Bronchus fibroblast of lung (primary cell): ENCODE results near the gene CD300H. TPM values are rescaled to one million over a fixed set of nuclear protein-coding genes. Genes with fewer than 3 reads are reported as not detected.

Experiments
- total RNA-seq: library from RNA; depleted of rRNA; stranded (reverse); fragments of >200 nt; gene quantifications from 2 replicates; pipeline ENCODE4 v1.2.3, GENCODE V29; 2015

Gene CD300H
- not detected in 2 replicates for total RNA-seq

DNA sequence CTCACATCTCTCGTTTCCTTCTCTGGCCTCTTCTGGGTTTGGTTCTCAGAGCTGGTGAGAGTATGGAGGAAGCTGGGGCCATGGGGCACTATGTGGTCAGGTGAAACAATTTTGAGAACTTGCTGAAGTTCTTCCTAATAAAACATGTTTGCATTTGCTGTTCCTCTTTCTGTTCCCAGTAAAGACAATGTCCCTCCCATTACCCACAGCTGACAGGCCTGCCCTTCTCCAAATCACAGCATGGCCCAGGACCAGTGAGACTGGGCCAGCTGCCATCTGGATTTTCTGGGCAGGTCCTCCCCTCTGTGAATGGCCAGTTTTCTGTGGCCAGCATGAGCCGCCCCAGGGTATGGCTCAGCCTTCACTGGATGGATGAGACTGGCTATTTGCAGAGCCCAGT, at the start of gene CD300H:
Gene CD300H, minus strand, starts transcription at position 113 of the 400 bp plus-strand sequence.

DNA sequence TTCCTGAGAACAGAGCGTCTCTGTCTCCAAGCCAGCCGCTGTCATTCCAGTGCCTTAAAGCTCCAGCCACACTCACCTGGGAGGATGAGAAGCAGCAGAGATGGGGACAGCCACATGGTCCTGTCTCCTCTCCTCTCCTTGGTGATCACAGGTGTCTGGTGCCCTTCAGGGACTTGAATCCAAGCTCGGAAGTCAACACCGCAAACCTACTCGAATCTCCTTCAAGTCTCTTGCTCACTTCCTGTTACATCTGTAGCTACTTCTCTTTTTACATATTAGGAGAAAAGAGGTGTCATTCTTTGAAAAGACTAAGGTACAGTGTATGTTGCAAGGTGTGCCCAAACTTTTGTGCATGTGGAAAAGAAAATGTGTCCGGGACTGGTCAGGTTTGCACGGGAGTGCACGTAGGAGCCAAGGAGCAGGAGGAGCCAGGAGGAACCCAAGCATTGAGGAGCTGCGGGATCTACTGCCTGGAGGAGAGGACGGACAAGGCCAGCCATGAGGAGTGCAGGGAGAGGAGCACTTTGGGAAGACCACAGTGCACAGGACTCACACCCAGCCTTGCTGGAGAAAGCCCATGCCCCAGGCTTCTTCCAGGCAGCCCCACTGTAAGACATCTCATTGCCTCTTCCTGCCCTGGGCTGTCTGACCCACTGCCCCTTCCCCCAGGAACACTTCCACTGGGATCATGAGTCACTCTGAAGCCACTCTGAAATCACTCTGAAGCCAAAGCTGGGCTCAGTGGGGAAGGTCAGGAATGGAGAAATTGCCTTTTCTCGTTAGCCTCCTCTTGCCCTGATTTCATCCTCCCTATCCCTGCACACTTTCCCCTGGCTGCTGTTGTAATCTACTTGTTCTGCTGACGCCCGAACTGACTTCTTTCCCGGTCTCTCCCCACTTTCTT, 25.0 kb upstream of the CD300H start, which contains the start of gene CD300LD:
Gene CD300LD, minus strand, starts transcription at position 197 of the 904 bp plus-strand sequence. Its CDS starts 81 bp downstream, at position 116.

DNA sequence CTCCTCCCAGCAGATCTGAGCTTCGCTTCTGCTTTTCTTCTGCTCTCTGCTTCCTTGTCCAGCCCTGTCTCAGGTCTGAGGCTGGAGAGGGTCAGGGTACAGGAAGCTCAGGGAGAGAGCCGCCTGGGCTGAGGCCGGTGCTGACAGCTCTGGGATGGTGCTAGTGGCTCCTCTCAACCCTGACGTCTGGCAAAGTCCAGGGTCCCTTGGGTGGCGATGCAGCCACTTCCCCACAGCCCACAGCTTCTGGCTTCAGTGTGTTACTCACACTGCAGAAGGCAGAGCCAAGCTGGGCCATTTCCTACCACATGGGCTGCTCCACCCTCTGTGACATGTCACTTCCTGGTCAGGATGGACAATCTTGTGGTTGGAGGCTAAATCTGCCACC, 21.5 kb downstream of the CD300H start, which contains the start of gene CD300C:
Gene CD300C, minus strand, starts transcription at position 273 of the 388 bp plus-strand sequence. CDS start 333 bp downstream, outside the sequence.

DNA sequence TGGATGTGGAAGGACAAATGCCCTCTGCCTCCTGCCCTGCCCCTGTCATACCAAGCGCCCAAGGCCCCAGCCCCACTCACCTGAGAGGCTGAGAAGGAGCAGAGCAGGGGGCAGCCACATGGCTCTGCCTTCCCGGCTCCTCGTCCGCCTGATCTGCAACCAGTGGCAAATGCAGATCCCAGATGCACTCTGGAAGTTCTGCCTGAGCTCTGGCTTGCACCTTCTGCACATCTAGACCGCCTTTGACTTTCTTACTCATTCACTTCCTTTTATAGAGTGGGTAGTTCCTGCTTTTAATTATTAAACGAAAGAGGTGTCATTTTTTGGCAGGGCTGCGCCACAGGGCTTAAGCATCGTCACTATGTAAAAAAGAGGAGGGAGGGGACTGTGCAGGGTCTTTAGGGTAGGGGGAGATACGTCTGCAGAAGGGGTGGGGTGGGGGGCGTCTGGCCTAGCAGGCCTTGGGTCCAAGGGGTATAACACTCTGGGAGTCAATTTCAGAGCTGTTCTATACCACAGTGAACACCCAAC, 36.0 kb downstream of the CD300H start, which contains the start of gene CD300LB:
Gene CD300LB, minus strand, starts transcription at position 245 of the 531 bp plus-strand sequence. Its CDS starts 125 bp downstream, at position 120.

Other genes with a start within 250 kb of the CD300H start
- not detected in 2 replicates for gene KIF19, start 241.3 kb downstream of the CD300H start, total RNA-seq
- not detected in 2 replicates for gene BTBD17, start 205.6 kb downstream of the CD300H start, total RNA-seq
- gene GPR142, start 200.0 kb downstream of the CD300H start, total RNA-seq: not detected in 2 replicates
- 1.3 and 1.6 TPM in 2 replicates for gene GPRC5C, start 135.4 kb downstream of the CD300H start, total RNA-seq
- gene CD300A, start 100.9 kb downstream of the CD300H start, total RNA-seq: not detected in 2 replicates
- gene CD300LB, start 36.0 kb downstream of the CD300H start, total RNA-seq: not detected in 2 replicates
- gene CD300C, start 21.4 kb downstream of the CD300H start, total RNA-seq: not detected in 2 replicates
- gene CD300LD, start 24.8 kb upstream of the CD300H start, total RNA-seq: not detected in 2 replicates
- not detected in 2 replicates for gene CD300E, start 56.2 kb upstream of the CD300H start, total RNA-seq
- gene CD300LF, start 145.4 kb upstream of the CD300H start, total RNA-seq: not detected in 2 replicates
- 0.67 and 0.89 TPM in 2 replicates for gene RAB37, start 169.7 kb upstream of the CD300H start, total RNA-seq
- gene NHERF1, start 181.1 kb upstream of the CD300H start, total RNA-seq: 36.0 and 40.7 TPM in 2 replicates
- gene NAT9, start 208.8 kb upstream of the CD300H start, total RNA-seq: 23.2 and 24.4 TPM in 2 replicates